GM23338 (cell line): Measurements from ENCODE around the gene IL1B. TPM values are rescaled to one million over a fixed set of nuclear protein-coding genes. Genes with fewer than 3 reads are reported as not detected.

Experiments
- ATAC-seq: fragments of 200-7000 bp; cut with Tn5 transposase; 3 replicates; pipeline ENCODE4 v1.9.1; 2020
- DNase-seq: peaks from one replicate; pipeline ENCODE4 v3.0.0-alpha.2; 2015; ENCODE audit warnings: low spot score
- H2AFZ ChIP-seq: fragments of 200-600 bp; sonication (generic); 2 replicates; pipeline ENCODE4 v1.8.0; 2016; ENCODE audit warnings: antibody characterized with exemption, mild to moderate bottlenecking, moderate library complexity
- H3F3A ChIP-seq: fragments of 200-600 bp; sonication (generic); replicated peaks from 2 replicates; pipeline ENCODE4 v1.8.0; 2017; ENCODE audit warnings: antibody characterized with exemption, mixed run types, low read depth
- H3K27ac ChIP-seq: fragments of 200-600 bp; sonication (generic); 2 replicates; pipeline ENCODE4 v1.6.1; 2016; ENCODE audit warnings: low read depth
- H3K27me3 ChIP-seq: fragments of 200-600 bp; sonication (generic); 2 replicates; pipeline ENCODE4 v1.8.0; 2016; ENCODE audit warnings: mild to moderate bottlenecking, mixed run types, moderate library complexity; ENCODE audit not compliant: insufficient read depth
- H3K36me3 ChIP-seq: fragments of 200-600 bp; sonication (generic); 2 replicates; pipeline ENCODE4 v1.8.0; 2016; ENCODE audit warnings: mild to moderate bottlenecking; ENCODE audit not compliant: insufficient read depth
- H3K4me1 ChIP-seq: fragments of 200-600 bp; sonication (generic); 2 replicates; pipeline ENCODE4 v1.8.0; 2016; ENCODE audit warnings: mild to moderate bottlenecking, moderate library complexity; ENCODE audit not compliant: insufficient read depth
- H3K4me2 ChIP-seq: fragments of 200-600 bp; sonication (generic); 2 replicates; pipeline ENCODE4 v1.7.1; 2017; ENCODE audit warnings: mixed run types
- H3K4me3 ChIP-seq: fragments of 200-600 bp; sonication (generic); 2 replicates; pipeline ENCODE4 v1.6.1; 2016; ENCODE audit warnings: mixed run types
- H3K79me2 ChIP-seq: fragments of 200-600 bp; sonication (generic); replicated peaks from 2 replicates; pipeline ENCODE4 v1.8.0; 2017; ENCODE audit warnings: mild to moderate bottlenecking; ENCODE audit not compliant: insufficient read depth
- H3K9me2 ChIP-seq: fragments of 200-600 bp; sonication (generic); 2 replicates; pipeline ENCODE4 v1.8.0; 2017; ENCODE audit not compliant: insufficient read depth
- H4K20me1 ChIP-seq: fragments of 200-600 bp; sonication (generic); replicated peaks from 2 replicates; pipeline ENCODE4 v1.8.0; 2017; ENCODE audit warnings: mild to moderate bottlenecking; ENCODE audit not compliant: insufficient read depth
- H3K27ac Mint-ChIP-seq: 2 replicates; pipeline ENCODE4 v1.8.0; 2020; ENCODE audit warnings: inconsistent platforms, mild to moderate bottlenecking, moderate library complexity, mixed read lengths
- H3K27me3 Mint-ChIP-seq: 3 replicates; pipeline ENCODE4 v1.8.0; 2022; ENCODE audit warnings: low read depth, mild to moderate bottlenecking, moderate library complexity, mixed read lengths, inconsistent platforms; ENCODE audit not compliant: insufficient read depth, poor library complexity
- H3K36me3 Mint-ChIP-seq: 3 replicates; pipeline ENCODE4 v1.8.0; 2021; ENCODE audit warnings: low read depth, mild to moderate bottlenecking, inconsistent platforms, moderate library complexity, mixed read lengths
- H3K4me1 Mint-ChIP-seq: 3 replicates; pipeline ENCODE4 v1.8.0; 2020; ENCODE audit warnings: mild to moderate bottlenecking, inconsistent platforms, mixed read lengths
- H3K4me3 Mint-ChIP-seq: 3 replicates; pipeline ENCODE4 v1.8.0; 2021; ENCODE audit warnings: moderate library complexity, mild to moderate bottlenecking, inconsistent platforms, mixed read lengths
- H3K9me3 Mint-ChIP-seq: 3 replicates; pipeline ENCODE4 v1.8.0; 2020; ENCODE audit warnings: moderate library complexity, mild to moderate bottlenecking, inconsistent platforms, mixed read lengths
- CREB1 ChIP-seq: fragments of 250-450 bp; sonication (Bioruptor Pico); IDR thresholded peaks from 2 replicates; pipeline ENCODE4 v1.5.0; 2020; ENCODE audit warnings: low read depth, mild to moderate bottlenecking, moderate library complexity
- CTCF ChIP-seq, 2 experiments: fragments of 200-600 bp in 1 of 2; sonication (generic) in 1 of 2; conservative IDR thresholded peaks; 2 replicates each; pipeline versions ENCODE4 v1.5.1 to v1.6.1; 2016 to 2017; ENCODE audit warnings: antibody characterized with exemption in 2 of 2, low read depth in 2 of 2, mild to moderate bottlenecking in 2 of 2, moderate library complexity in 1 of 2
- EZH2 ChIP-seq: fragments of 200-600 bp; sonication (generic); IDR thresholded peaks from one replicate; pipeline ENCODE4 v1.8.0; 2017; ENCODE audit warnings: antibody characterized with exemption, mild to moderate bottlenecking, low read depth; ENCODE audit not compliant: unreplicated experiment
- EZH2phosphoT487 ChIP-seq: fragments of 200-600 bp; sonication (generic); IDR thresholded peaks from one replicate; pipeline ENCODE4 v1.8.1; 2018; ENCODE audit warnings: antibody characterized with exemption; ENCODE audit not compliant: unreplicated experiment
- JUNB ChIP-seq: IDR thresholded peaks from one replicate; pipeline ENCODE4 v1.6.1; 2016; ENCODE audit warnings: antibody characterized with exemption; ENCODE audit not compliant: unreplicated experiment
- NANOG ChIP-seq: IDR thresholded peaks from 2 replicates; pipeline ENCODE4 v1.6.1; 2016; ENCODE audit warnings: antibody characterized with exemption, borderline replicate concordance
- POLR2AphosphoS5 ChIP-seq: IDR thresholded peaks from 2 replicates; pipeline ENCODE4 v1.6.1; 2016; ENCODE audit warnings: antibody characterized with exemption, low read depth
- ZNF331 ChIP-seq: fragments of 250-450 bp; sonication (Bioruptor Pico); IDR thresholded peaks from 2 replicates; pipeline ENCODE4 v1.5.0; 2020; ENCODE audit warnings: low read depth, mild to moderate bottlenecking, moderate library complexity
- polyA plus RNA-seq: library from polyadenylated mRNA; unstranded; fragments of >200 nt; fragmentation: Nextera tagmentation; extraction: Ambion mirVana; gene quantifications from 2 replicates; pipeline ENCODE4 v1.2.1, GENCODE V29; 2016
- total RNA-seq: library from RNA; depleted of rRNA; stranded (reverse); fragments of >200 nt; shearing (Covaris generic); gene quantifications from 2 replicates; pipeline ENCODE4 v1.2.3, GENCODE V29; 2014
- TF ChIP-seq, protein P1 (sequence below): IDR thresholded peaks from one replicate; pipeline ENCODE4 v1.6.1; 2018; ENCODE audit warnings: antibody characterized with exemption; ENCODE audit not compliant: unreplicated experiment
- TF ChIP-seq, protein P2 (sequence below): IDR thresholded peaks from 2 replicates; pipeline ENCODE4 v1.6.1; 2016; ENCODE audit warnings: antibody characterized with exemption

The IL1B gene
- total and polyA plus RNA-seq, 2 experiments from 2014 or later: not detected

DNA sequence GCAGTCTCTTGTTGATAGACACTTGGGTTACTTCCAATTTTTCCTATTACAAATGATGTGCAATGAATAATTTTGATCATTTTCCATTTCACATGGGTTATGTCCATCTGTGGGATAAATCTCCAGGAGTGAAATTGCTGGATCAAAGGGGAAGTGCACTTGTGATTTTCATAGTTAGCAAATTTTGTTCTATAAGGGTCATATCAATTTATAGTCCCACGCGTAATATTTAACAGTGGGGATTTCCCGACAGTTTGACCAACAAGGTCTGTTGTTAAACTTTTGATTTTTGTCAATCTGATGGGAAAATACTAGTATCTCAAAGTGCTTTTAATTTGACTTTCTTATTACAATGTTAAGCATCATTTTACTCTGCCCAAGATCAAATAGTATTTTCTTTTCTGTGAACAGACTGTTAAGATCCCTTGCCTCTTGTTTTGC is 8.3 kb downstream of the IL1B start (continued):
- TF ChIP-seq, protein P1, sequence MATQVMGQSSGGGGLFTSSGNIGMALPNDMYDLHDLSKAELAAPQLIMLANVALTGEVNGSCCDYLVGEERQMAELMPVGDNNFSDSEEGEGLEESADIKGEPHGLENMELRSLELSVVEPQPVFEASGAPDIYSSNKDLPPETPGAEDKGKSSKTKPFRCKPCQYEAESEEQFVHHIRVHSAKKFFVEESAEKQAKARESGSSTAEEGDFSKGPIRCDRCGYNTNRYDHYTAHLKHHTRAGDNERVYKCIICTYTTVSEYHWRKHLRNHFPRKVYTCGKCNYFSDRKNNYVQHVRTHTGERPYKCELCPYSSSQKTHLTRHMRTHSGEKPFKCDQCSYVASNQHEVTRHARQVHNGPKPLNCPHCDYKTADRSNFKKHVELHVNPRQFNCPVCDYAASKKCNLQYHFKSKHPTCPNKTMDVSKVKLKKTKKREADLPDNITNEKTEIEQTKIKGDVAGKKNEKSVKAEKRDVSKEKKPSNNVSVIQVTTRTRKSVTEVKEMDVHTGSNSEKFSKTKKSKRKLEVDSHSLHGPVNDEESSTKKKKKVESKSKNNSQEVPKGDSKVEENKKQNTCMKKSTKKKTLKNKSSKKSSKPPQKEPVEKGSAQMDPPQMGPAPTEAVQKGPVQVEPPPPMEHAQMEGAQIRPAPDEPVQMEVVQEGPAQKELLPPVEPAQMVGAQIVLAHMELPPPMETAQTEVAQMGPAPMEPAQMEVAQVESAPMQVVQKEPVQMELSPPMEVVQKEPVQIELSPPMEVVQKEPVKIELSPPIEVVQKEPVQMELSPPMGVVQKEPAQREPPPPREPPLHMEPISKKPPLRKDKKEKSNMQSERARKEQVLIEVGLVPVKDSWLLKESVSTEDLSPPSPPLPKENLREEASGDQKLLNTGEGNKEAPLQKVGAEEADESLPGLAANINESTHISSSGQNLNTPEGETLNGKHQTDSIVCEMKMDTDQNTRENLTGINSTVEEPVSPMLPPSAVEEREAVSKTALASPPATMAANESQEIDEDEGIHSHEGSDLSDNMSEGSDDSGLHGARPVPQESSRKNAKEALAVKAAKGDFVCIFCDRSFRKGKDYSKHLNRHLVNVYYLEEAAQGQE: no peak

DNA sequence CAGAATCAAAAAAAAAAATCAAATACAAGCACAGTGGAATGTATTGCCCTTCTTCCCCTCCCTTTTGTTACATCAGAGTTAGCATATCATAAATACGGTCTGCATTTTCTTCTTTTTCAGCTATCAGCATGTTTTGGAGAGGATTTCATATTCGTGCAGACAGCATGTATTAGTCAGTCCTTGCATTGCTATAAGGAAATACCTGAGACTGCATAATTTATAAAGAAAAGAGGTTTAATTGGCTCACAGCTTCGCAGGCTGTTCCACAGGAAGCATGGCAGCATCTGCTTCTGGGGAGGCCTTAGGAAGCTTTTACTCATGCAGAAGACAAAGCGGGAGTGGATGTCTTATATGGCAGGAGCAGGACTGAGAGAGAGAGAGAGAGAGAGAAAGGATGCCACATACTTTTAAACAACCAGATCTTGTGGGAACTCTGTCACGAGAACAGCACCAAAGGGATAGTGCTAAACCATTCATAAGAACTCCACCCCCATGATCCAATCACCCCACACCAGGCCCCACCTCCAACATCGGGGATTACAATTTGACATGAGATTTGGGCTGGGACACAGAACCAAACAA is 8.9 kb downstream of the IL1B start:
- no peak overlapping the region for H3K27ac Mint-ChIP-seq
- H3K9me3 Mint-ChIP-seq: peaks cover 3% of the 10 kb centered on the region; the same call in 1 of the 3 replicates
- no peaks in the 10 kb centered on the region; the same call in 2 of the 3 replicates for H3K4me1 Mint-ChIP-seq
- peak overlapping the region; percentile 16; the same call in 1 of the 2 replicates for H2AFZ ChIP-seq
- H3K27me3 ChIP-seq: no peaks in the 10 kb centered on the region
- no peak overlapping the region for H3K4me2 ChIP-seq
- H3K36me3 ChIP-seq: no peaks in the 10 kb centered on the region
- no peaks in the 10 kb centered on the region for H3K4me1 ChIP-seq
- H3K79me2 ChIP-seq: no peaks in the 10 kb centered on the region
- peaks cover 2% of the 10 kb centered on the region for H3K27me3 Mint-ChIP-seq
- H3K4me3 Mint-ChIP-seq: no peak overlapping the region
- ATAC-seq: no peak
- H3K9me2 ChIP-seq: peaks cover 3% of the 10 kb centered on the region; the same call in 1 of the 2 replicates
- no peak overlapping the region for H3K4me3 ChIP-seq
- H3K36me3 Mint-ChIP-seq: no peaks in the 10 kb centered on the region; the same call in 2 of the 3 replicates
- no peak for DNase-seq
- no peaks in the 10 kb centered on the region for H3F3A ChIP-seq
- H4K20me1 ChIP-seq: no peaks in the 10 kb centered on the region
- no peak overlapping the region for H3K27ac ChIP-seq
- TF ChIP-seq JUNB: no peak
- TF ChIP-seq NANOG: no peak
- TF ChIP-seq EZH2phosphoT487: no peak
- no peak for TF ChIP-seq EZH2
- TF ChIP-seq POLR2AphosphoS5: no peak
- TF ChIP-seq, protein P1: no peak
- no peak for TF ChIP-seq ZNF331 (CRISPR knock-in tag)
- TF ChIP-seq CTCF (conservative IDR thresholded peaks at IDR 0.05; ENCODE audit: low read depth in 2 of 2): no peak
- TF ChIP-seq, protein P2, sequence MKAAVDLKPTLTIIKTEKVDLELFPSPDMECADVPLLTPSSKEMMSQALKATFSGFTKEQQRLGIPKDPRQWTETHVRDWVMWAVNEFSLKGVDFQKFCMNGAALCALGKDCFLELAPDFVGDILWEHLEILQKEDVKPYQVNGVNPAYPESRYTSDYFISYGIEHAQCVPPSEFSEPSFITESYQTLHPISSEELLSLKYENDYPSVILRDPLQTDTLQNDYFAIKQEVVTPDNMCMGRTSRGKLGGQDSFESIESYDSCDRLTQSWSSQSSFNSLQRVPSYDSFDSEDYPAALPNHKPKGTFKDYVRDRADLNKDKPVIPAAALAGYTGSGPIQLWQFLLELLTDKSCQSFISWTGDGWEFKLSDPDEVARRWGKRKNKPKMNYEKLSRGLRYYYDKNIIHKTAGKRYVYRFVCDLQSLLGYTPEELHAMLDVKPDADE: no peak
- TF ChIP-seq CREB1 (CRISPR knock-in tag): no peak
